Gastroesophageal sphincter (tissue), 3 donors: ENCODE data around the gene GSTT4.
"Not testable (repeated sequence)": the region's sequence is repeated elsewhere in the genome, so short reads cannot be mapped to it uniquely, and the experiment has no call there.

Source experiments
- POLR2A ChIP-seq, 2 donors: fragments of 450-650 bp; IDR thresholded peaks; one replicate each; pipeline ENCODE4 v1.6.1; 2017; ENCODE audit warnings: antibody characterized with exemption in 2 of 2, mild to moderate bottlenecking in 2 of 2, moderate library complexity in 1 of 2
- TF ChIP-seq, protein P1 (sequence below), 4 experiments: fragments of 200-600 bp in 2 of 4; fragments of 450-650 bp in 2 of 4; sonication (generic) in 1 of 4; IDR thresholded peaks; one replicate each; pipeline ENCODE4 v1.5.1; 2017 to 2019; ENCODE audit warnings: antibody characterized with exemption in 4 of 4, mild to moderate bottlenecking in 2 of 4, moderate library complexity in 2 of 4

DNA sequence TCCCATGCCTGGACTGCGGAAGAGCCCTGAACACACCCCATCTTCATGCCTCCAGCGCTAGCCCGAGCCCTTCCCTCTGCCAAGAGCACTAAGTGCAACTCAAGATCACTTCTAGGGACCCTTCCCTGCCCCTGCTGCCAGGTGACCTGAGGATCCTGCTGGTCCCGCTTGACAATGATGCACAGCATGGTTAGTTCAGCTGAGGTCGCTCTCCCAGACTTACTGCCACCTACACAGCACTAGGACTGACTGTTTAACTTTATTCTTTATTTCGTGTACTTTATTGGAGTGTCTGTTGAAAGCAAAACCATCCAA is 50.3 kb downstream of the GSTT4 start:
- TF ChIP-seq, protein P1, sequence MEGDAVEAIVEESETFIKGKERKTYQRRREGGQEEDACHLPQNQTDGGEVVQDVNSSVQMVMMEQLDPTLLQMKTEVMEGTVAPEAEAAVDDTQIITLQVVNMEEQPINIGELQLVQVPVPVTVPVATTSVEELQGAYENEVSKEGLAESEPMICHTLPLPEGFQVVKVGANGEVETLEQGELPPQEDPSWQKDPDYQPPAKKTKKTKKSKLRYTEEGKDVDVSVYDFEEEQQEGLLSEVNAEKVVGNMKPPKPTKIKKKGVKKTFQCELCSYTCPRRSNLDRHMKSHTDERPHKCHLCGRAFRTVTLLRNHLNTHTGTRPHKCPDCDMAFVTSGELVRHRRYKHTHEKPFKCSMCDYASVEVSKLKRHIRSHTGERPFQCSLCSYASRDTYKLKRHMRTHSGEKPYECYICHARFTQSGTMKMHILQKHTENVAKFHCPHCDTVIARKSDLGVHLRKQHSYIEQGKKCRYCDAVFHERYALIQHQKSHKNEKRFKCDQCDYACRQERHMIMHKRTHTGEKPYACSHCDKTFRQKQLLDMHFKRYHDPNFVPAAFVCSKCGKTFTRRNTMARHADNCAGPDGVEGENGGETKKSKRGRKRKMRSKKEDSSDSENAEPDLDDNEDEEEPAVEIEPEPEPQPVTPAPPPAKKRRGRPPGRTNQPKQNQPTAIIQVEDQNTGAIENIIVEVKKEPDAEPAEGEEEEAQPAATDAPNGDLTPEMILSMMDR (IDR thresholded peaks at IDR 0.05), result not testable (repeated sequence)
- TF ChIP-seq POLR2A (IDR thresholded peaks at IDR 0.05), result not testable (repeated sequence)
